GM12891 (cell line): Measurements from ENCODE around the gene EDEM3. TPM values are rescaled to one million over a fixed set of nuclear protein-coding genes. Genes with fewer than 3 reads are reported as not detected.

Source experiments
- DNase-seq: peaks from one replicate; pipeline ENCODE4 v3.0.0; 2011; ENCODE audit warnings: low spot score; ENCODE audit not compliant: insufficient read length
- FAIRE-seq: peaks from 2 replicates; lab custom pipeline; 2011; peaks lifted over from hg19 to GRCh38; lab: Jason Lieb, UNC
- PAX5 ChIP-seq: IDR thresholded peaks from 2 replicates; pipeline ENCODE4 v1.6.1; 2011; ENCODE audit warnings: low read length, moderate library complexity, mild to moderate bottlenecking; ENCODE audit not compliant: insufficient read depth, severe bottlenecking
- POLR2A ChIP-seq: IDR thresholded peaks from 2 replicates; pipeline ENCODE4 v1.6.1; 2011; ENCODE audit warnings: low read depth, low read length, control low read depth
- POLR2AphosphoS5 ChIP-seq: IDR thresholded peaks from 2 replicates; pipeline ENCODE4 v1.6.1; 2011; ENCODE audit warnings: low read depth, low read length, control low read depth
- POU2F2 ChIP-seq: IDR thresholded peaks from 2 replicates; pipeline ENCODE4 v1.6.1; 2011; ENCODE audit warnings: low read depth, mild to moderate bottlenecking, control low read depth, low read length, moderate library complexity
- SPI1 ChIP-seq: IDR thresholded peaks from 2 replicates; pipeline ENCODE4 v1.6.1; 2011; ENCODE audit warnings: low read depth, low read length, control low read depth
- TAF1 ChIP-seq: IDR thresholded peaks from 2 replicates; pipeline ENCODE4 v1.6.1; 2011; ENCODE audit warnings: low read depth, low read length, control low read depth
- polyA plus RNA-seq: library from polyadenylated mRNA; unstranded; fragments of >200 nt; gene quantifications from one replicate; pipeline ENCODE4 v1.2.1, GENCODE V29; 2012; ENCODE audit warnings: low read depth, missing spikeins, inconsistent platforms; ENCODE audit not compliant: missing spikeins

Gene EDEM3
- 4.1 TPM for polyA plus RNA-seq

- FAIRE-seq: peak; percentile 99
- DNase-seq: peak; percentile 87
- peak; percentile 84 for TF ChIP-seq POLR2AphosphoS5
- no peak for TF ChIP-seq PAX5
- TF ChIP-seq POLR2A: peak; percentile 83
- peak; percentile 31; the same call in 1 of the 2 replicates for TF ChIP-seq POU2F2
- TF ChIP-seq TAF1: peak; percentile 60; the same call in 1 of the 2 replicates
- TF ChIP-seq SPI1: no peak
Observed at GRCh38 chr1:184754476-184755225, at the start of gene EDEM3. Gene EDEM3, minus strand, starts transcription at chr1:184754858. Its CDS starts 212 bp downstream, at chr1:184754646.

DNA sequence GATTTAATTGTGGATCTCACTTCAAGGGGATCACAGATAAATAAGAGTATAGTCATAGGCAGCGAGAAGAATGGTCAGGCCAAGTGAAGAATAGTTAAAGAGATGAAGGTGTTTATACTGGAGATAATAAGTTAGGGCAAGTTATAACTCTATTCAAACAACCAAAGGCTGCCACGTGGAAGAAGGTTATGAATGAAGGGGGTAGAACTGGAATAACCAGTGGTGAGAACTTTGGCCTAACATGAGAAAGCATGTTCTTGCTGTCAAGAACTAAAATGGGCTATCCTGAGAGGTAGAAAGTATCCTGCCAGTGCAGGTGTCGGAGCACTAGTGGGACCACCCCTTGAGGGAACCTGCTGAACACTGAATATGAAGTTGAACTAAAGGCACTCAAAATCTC is 49.6 kb upstream of the EDEM3 start:
- FAIRE-seq: no peak
- TF ChIP-seq PAX5 (no peak), TAF1 (no peak), SPI1 (no peak), POLR2A (no peak), POLR2AphosphoS5 (no peak), POU2F2 (no peak)

GRCh38 chr1:184803180-184803492 is 48.5 kb upstream of the EDEM3 start:
- DNase-seq (no peak), FAIRE-seq (no peak)
- TF ChIP-seq SPI1: no peak
- TF ChIP-seq POLR2AphosphoS5: no peak
- no peak for TF ChIP-seq POLR2A
- no peak for TF ChIP-seq POU2F2
- no peak for TF ChIP-seq PAX5
- TF ChIP-seq TAF1: no peak

More for the DNA sequence above, 49.6 kb upstream of the EDEM3 start:
- DNase-seq: no peak

DNA sequence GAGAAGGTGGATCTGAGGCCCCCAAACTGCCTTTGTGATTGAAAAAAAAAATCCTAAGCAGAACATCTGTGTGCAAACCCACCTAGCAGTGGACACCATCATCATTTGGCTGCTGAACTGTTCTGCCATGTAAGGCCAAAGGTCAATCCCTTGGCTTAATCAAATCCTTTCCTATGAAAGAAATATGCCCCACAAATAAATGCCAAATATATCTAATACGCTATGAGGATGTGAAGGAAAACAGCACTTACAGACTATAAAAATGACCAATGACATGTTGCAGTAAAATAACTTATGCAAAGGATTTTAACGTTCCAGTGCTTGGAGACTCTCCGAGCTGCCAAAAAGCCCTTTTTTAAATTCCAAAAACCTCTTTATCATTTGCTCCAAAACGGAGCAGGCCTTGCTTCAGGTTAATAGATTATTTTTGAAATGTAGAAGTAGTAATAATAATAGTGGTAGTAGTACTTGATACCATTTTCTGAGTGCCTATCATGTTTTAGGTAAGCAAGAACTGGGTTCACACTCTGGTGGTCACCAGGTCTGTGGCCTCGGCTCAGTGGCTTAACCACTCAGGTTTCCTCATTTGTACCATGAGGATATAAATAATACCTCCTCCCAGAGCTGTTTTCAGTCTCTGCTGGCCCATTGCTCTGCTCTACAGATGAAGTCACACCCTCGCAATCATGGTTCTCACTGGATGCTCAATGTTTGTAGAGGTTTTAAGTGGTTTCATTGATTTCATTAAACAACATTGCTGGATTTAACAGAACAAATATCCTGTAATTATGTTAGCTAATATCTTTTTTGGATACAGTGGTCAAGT is 47.9 kb upstream of the EDEM3 start:
- FAIRE-seq: no peak
- no peak for TF ChIP-seq POU2F2
- TF ChIP-seq POLR2A: no peak
- no peak for TF ChIP-seq TAF1
- TF ChIP-seq SPI1: no peak
- TF ChIP-seq PAX5: no peak
- TF ChIP-seq POLR2AphosphoS5: no peak
- DNase-seq: no peak

DNA sequence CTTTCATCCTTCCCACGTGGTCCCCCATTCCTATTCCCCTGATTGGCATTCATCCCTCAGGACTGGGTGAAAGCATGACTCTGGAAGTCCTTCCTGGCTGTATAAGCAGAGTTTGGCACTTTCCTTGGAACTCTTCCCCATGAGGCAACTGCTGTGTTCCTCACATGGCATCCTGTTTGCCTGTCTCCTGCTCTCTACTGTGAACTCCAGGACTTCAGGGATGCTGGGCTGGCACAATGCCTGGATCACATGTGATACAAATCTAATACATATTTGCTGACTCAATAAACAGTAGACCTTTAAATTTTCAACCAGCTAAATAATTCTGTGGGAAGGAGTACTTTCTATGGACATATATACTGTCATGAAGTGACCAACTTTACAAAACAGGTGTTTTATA is 46.8 kb upstream of the EDEM3 start:
- FAIRE-seq: no peak
- no peak for DNase-seq
- TF ChIP-seq PAX5 (no peak), TAF1 (no peak), POU2F2 (no peak), POLR2A (no peak), SPI1 (no peak), POLR2AphosphoS5 (no peak)

DNA sequence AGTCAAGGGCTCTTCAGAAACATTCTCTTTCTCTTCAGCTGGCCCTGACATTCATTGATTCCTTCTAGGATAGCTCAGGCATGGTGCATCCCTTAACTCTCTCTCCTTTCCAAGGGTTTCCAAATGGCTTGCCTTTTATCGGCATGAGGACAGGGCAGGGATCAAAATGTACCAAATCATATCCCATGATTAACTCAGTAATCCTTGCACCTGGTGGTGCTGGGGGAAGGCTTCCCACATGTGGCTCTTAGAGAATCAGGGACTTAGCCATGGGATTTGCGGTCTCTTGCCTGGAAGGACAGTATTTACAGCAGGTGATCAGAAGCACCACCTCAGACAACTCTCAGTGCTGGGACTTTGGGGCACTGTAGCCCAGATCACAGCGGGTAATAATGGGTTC is 46.2 kb upstream of the EDEM3 start:
- FAIRE-seq (no peak), DNase-seq (no peak)
- TF ChIP-seq POU2F2 (no peak), PAX5 (no peak), TAF1 (no peak), POLR2AphosphoS5 (no peak), SPI1 (no peak), POLR2A (no peak)

DNA sequence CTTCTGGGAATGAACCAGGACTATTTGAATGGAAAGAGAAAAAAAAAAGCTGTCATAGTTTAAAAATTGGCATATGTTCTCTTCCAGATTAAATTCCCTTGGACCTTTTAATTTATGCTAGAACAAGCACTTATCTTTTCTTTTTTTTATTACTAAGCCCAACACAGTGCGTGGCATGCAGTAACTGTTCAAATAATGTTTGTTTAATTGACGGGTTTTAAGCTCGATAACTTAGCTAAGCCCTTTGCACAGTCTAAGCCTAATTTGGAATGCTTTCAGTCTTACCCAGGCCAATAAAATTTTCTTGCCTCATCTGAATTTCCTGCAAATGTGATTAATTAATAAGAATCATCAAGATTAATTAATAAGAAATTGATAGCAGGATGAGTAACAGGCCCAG is 39.3 kb upstream of the EDEM3 start:
- DNase-seq: no peak
- no peak for FAIRE-seq
- TF ChIP-seq SPI1 (no peak), POU2F2 (no peak), POLR2A (no peak), TAF1 (no peak), PAX5 (no peak), POLR2AphosphoS5 (no peak)

- FAIRE-seq: peak; percentile 38
- DNase-seq: no peak
- TF ChIP-seq SPI1 (no peak), PAX5 (no peak), POLR2AphosphoS5 (no peak), POLR2A (no peak), TAF1 (no peak), POU2F2 (no peak)
Observed at GRCh38 chr1:184792450-184792969, 37.9 kb upstream of the EDEM3 start.

GRCh38 chr1:184791550-184791900 is 36.9 kb upstream of the EDEM3 start:
- FAIRE-seq: no peak
- DNase-seq: no peak
- TF ChIP-seq POU2F2: no peak
- TF ChIP-seq SPI1: no peak
- no peak for TF ChIP-seq POLR2A
- TF ChIP-seq TAF1: no peak
- no peak for TF ChIP-seq POLR2AphosphoS5
- no peak for TF ChIP-seq PAX5
